Retina (tissue), 1 donor: ENCODE data around the gene MYO1E.
A peak's percentile ranks its signal among the peaks of the same experiment; 100 is the strongest.

Experiments used
- DNase-seq: peaks from one replicate; pipeline ENCODE4 v3.0.0-alpha.2; 2016

Gene MYO1E

GRCh38 chr15:59116771-59117170 is 255.9 kb downstream of the MYO1E start:
- DNase-seq, result no peak

- DNase-seq, result no peak
Measured at GRCh38 chr15:59116141-59116540, 256.5 kb downstream of the MYO1E start.

- DNase-seq, result no peak
Measured at GRCh38 chr15:59115047-59115446, 257.6 kb downstream of the MYO1E start.

- DNase-seq, result no peak
Measured at GRCh38 chr15:59111251-59111650, 261.4 kb downstream of the MYO1E start.

- peak; percentile 4 for DNase-seq
Measured at GRCh38 chr15:59105854-59106253, 266.8 kb downstream of the MYO1E start.

- peak; percentile 94 for DNase-seq
Measured at GRCh38 chr15:59104912-59105732, 267.5 kb downstream of the MYO1E start, which contains the start of gene CCNB2. Gene CCNB2 (plus strand): TSS chr15:59105146. CDS start chr15:59105269, 123 bp downstream.

- no peak for DNase-seq
Measured at GRCh38 chr15:59104602-59104911, 268.1 kb downstream of the MYO1E start.

GRCh38 chr15:59099162-59099685 is 273.4 kb downstream of the MYO1E start:
- no peak for DNase-seq

GRCh38 chr15:59096429-59096828 is 276.2 kb downstream of the MYO1E start:
- DNase-seq, result no peak

- no peak for DNase-seq
Measured at GRCh38 chr15:59094077-59094476, 278.6 kb downstream of the MYO1E start.

- no peak for DNase-seq
Measured at GRCh38 chr15:59087731-59088130, 284.9 kb downstream of the MYO1E start.
